HEK293T (cell line): ENCODE measurements around the gene NODAL.

Experiments
- ARNT ChIP-seq: fragments of 450-650 bp; IDR thresholded peaks from 2 replicates; pipeline ENCODE4 v1.6.1; 2017; ENCODE audit warnings: mild to moderate bottlenecking
- BHLHE40 ChIP-seq: fragments of 450-650 bp; IDR thresholded peaks from 2 replicates; pipeline ENCODE4 v1.6.1; 2016; ENCODE audit warnings: mild to moderate bottlenecking, moderate library complexity, borderline replicate concordance
- CTBP1 ChIP-seq: fragments of 450-650 bp; IDR thresholded peaks from 2 replicates; pipeline ENCODE4 v1.6.1; 2016; ENCODE audit warnings: borderline replicate concordance
- ELF4 ChIP-seq: fragments of 450-650 bp; IDR thresholded peaks from 2 replicates; pipeline ENCODE4 v1.6.1; 2017; ENCODE audit warnings: antibody characterized with exemption
- FOXA1 ChIP-seq: fragments of 450-650 bp; IDR thresholded peaks from 2 replicates; pipeline ENCODE4 v1.6.1; 2016; ENCODE audit warnings: mild to moderate bottlenecking
- FOXM1 ChIP-seq: fragments of 450-650 bp; IDR thresholded peaks from 2 replicates; pipeline ENCODE4 v1.6.1; 2017; ENCODE audit warnings: mild to moderate bottlenecking, borderline replicate concordance
- HDGF ChIP-seq: fragments of 450-650 bp; IDR thresholded peaks from 2 replicates; pipeline ENCODE4 v1.6.1; 2017; ENCODE audit warnings: antibody characterized with exemption, borderline replicate concordance
- L3MBTL2 ChIP-seq: fragments of 450-650 bp; conservative IDR thresholded peaks from 2 replicates; pipeline ENCODE4 v1.6.1; 2016; ENCODE audit warnings: mild to moderate bottlenecking
- NFRKB ChIP-seq: fragments of 450-650 bp; IDR thresholded peaks from 2 replicates; pipeline ENCODE4 v1.6.1; 2016; ENCODE audit warnings: mild to moderate bottlenecking, moderate library complexity
- PKNOX1 ChIP-seq: fragments of 450-650 bp; IDR thresholded peaks from 2 replicates; pipeline ENCODE4 v1.6.1; 2016
- SP1 ChIP-seq: fragments of 450-650 bp; IDR thresholded peaks from 2 replicates; pipeline ENCODE4 v1.6.1; 2017
- SUZ12 ChIP-seq: fragments of 450-650 bp; IDR thresholded peaks from 2 replicates; pipeline ENCODE4 v1.6.1; 2016; ENCODE audit warnings: mild to moderate bottlenecking
- TARDBP ChIP-seq: fragments of 450-650 bp; IDR thresholded peaks from 2 replicates; pipeline ENCODE4 v1.6.1; 2016

- TF ChIP-seq SP1 = no peak
- TF ChIP-seq CTBP1 = no peak
- no peak for TF ChIP-seq BHLHE40
- no peak for TF ChIP-seq NFRKB
- no peak for TF ChIP-seq SUZ12
- no peak for TF ChIP-seq L3MBTL2
- TF ChIP-seq HDGF = no peak
- no peak for TF ChIP-seq ARNT
- no peak for TF ChIP-seq ELF4
- TF ChIP-seq PKNOX1 = no peak
- no peak for TF ChIP-seq FOXA1
- TF ChIP-seq FOXM1 = no peak
- TF ChIP-seq TARDBP = no peak
These were observed 33.3 kb upstream of the NODAL start for GRCh38 chr10:70474780-70475179.
